Activated CD8-positive, alpha-beta memory T cell treated with anti-CD3 and anti-CD28 coated beads, Interleukin-2, amount 50 U/mL, for 1 hour (primary cell): ENCODE measurements around the gene TTC21A.

Source experiments
- DNase-seq: peaks from one replicate; pipeline ENCODE4 v3.0.0-alpha.2; 2020; ENCODE audit errors: extremely low read depth

TTC21A gene

GRCh38 chr3:39177708-39178332 is 70.3 kb downstream of the TTC21A start:
- peak; percentile 42 for DNase-seq

- DNase-seq = no peak
These were observed 71.1 kb downstream of the TTC21A start for GRCh38 chr3:39178553-39178952.

DNA sequence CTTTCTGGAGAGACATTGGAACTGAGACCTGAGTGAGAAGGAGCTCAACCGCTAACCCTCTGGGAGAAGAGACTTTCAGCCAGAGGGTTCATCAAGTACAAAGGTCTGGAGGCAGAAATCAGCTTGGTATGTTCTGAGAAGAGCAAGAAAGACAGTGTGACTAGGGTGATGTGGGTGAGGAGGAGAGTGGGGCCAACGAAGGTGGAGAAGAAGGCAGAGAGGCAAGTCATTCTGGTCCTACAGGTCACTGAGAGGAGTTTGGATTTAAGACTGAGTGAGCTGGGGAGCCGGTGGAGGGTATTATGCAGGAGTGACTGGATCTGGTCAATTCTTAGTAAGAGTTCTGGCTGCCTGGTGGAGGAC is 72.7 kb downstream of the TTC21A start:
- no peak for DNase-seq

GRCh38 chr3:39180546-39181346 is 73.3 kb downstream of the TTC21A start:
- peak; percentile 79 for DNase-seq

- no peak for DNase-seq
These were observed 74.2 kb downstream of the TTC21A start for GRCh38 chr3:39181408-39182335.

DNA sequence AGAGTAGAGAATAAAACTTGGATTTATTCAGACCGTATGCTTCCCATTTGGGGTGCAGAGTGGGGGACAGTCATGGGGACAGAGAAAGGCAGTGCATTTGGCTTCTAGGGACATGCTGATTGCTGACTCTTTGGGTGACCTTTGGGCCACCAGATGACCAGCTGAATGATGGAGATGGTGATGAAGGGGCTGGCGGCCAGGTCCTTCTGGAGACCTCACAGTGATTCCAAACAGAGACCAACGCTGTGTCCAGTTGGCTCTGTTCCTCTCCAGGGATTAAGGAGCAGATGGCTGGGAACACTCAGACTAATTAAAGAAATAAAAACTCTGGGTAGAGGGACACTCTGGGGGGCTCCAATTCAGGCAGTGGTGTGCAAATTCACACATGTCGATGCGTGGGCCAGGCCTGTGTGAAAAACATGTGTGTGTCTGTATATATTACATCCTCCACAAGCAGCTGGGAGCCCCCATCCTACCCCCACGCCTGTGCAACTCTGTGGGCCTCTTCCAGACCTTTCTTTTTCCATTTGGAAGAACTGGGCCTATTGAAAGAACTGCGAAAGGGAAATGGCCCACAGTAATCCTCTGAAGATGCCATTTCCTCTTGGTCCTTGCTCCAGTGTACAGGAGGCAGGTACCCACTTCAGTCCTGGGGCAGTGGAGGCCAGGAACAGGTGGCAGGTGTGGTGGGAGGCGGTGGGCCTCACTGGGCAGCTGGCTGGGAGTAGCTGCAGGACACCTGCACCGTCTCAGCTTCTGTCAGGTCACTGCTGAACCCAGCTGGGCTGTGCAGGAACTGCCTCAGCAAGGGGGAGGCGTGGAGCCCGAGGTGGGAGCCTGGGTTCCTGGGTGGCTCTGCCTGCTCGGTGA is 76.0 kb downstream of the TTC21A start:
- no peak for DNase-seq

DNA sequence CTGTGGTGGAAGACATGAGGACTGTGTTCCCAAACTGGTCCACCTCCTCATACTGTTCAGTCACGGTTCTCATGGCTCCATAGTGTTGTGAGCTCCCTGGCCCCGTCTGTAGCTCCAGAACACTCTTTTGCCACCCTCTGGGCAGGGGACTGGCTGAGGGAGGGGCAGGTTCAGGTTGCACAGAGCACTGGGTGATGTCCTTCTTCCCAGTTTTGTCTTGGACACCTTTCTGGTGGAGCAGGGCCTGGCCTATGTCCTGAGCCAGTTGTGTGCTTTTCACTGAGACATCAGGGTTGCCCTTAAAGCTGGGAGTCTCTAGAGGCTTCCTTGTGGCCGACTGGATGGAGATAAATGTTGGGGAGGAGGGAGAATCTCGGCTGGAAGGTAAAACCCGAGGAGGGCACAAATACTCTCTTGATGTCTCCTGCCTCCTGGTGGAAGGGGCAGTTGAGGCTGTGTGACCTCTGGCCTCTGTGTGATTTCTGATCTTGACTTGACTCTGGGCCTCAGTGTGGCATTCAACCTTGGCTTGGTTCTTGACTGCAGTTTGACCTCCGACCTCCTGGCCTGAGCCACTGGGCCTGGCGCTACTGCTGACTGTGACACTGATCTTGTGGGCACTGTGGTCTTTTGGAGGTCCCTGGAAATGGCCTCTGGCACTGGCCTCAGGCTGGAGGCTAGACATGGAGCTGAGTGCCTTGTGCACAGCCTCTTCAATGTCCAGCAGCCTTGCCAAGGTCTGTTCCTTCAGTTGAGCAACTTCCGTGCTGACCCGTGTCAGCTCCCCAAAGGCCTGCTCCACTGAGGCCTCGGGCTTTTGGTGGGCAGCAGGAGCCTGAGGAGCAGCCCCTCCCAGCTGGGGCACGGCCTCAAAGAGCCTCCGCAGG is 76.8 kb downstream of the TTC21A start:
- no peak for DNase-seq

DNA sequence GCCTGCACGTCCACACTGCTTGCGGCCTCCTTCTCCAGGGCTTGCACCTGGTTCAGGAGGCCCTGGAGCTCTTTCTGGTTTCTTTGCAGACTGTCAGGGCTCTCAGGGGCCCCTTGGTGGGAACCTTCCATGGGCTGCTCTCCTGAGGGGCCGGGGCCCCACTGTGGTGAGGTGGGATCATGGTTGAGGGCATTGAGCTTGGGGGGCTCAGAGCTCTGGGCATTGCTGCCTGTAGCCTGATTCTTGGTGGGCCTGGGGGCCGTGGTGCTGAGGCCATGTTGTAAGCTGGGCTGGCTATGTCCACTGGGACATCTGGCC is 77.4 kb downstream of the TTC21A start:
- no peak for DNase-seq

- no peak for DNase-seq
These were observed 78.0 kb downstream of the TTC21A start for GRCh38 chr3:39185326-39185958.

DNA sequence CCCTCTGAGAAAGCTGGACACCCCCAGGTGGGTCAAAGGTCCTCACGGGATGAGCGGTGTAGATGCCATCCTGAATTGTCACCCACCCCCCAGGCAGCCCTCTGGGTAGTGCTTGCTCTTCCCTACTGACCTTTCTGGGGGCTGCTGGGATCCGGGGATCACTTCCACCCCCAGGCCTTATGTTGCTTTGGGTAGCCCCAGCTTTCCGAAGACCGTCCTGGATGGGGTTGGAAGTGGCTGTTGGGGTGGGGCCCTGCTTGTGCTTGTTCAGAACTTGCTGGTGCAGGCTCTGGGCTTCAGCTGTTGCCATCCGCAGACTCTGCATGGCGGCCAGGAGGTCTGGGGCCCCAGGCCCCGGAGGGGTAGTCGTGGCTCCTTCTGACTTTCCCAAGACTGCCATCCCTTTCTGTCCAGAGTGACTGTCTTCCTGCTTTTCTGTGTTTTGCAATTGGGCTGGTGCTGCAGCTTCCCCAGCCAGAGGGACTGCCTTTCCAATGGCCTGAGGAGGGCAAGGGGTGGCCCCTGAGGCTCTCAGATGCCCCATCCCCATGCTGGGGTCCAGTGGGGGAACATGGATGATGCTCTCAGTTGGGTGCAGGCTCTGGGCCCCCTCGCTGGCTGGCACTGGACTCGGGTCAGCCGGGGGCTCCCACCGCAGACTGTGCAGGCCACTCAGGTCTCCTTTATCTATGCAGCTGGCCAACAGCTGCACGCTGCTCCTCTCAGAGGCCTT is 78.6 kb downstream of the TTC21A start:
- no peak for DNase-seq

DNA sequence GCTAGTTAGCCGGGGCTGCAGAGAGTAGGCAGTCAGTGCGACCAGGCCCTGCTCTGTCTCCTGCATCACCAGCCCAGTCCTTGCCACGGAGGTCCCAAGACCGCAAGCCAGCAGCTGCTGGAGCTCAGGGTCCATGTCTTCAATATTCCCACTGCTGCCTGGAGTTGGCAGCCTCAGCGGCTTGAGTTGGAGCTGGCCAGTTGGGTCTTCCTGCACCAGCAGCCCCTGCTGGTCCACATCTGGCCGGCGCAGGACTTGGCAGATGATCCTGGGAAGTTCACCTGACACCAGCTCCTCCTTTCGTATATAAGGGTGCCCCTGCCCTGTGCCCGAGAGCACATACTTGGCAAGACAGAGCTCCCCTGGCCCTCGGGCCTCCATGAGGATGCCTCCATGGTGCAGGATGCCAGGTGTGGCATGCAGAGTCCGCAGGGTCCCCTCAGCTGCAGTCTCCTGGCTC is 79.2 kb downstream of the TTC21A start:
- no peak for DNase-seq

DNA sequence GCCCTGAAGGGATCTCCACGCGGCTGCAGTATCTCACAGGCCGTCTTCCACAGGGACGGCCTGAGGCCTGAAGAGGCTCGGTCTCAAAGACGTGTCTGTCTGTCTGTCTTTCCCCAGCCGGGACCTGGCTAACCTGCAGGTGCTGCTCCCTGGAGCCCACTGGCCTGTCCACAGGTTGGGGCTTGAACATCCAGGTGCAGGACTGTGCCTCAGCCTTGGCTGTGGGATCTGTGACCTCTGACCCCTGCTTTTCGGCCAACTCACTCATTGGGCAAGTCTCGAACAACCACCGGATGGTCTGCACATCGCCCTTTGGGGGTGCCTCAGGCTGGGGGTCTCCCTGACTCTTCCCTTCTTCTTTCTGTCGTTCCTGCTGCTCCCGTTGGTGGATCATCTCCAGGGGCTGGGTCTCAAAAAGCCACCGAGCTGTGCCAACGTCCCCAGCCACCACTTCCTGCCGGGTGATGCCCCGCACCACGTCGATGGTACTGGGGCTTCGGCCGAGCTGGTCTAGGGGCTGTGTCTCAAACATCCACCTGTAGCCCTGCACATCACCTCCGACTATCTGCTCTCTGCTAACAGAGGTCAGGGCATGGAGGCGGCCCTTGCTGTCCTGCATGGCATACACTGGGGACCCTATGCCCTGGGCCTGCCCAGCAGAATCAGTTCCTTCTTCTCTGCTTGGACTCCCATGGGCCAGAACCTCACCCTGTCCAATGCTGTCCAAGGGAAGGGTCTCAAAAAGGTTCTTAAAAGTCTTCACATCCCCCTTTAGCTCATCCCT is 80.1 kb downstream of the TTC21A start:
- no peak for DNase-seq
